ENCODE measurements around the gene SNX3. TPM values are rescaled to one million over a fixed set of nuclear protein-coding genes. Genes with fewer than 3 reads are reported as not detected.

Gene SNX3
- total RNA-seq: 138 and 184 TPM in 2 replicates

DNA sequence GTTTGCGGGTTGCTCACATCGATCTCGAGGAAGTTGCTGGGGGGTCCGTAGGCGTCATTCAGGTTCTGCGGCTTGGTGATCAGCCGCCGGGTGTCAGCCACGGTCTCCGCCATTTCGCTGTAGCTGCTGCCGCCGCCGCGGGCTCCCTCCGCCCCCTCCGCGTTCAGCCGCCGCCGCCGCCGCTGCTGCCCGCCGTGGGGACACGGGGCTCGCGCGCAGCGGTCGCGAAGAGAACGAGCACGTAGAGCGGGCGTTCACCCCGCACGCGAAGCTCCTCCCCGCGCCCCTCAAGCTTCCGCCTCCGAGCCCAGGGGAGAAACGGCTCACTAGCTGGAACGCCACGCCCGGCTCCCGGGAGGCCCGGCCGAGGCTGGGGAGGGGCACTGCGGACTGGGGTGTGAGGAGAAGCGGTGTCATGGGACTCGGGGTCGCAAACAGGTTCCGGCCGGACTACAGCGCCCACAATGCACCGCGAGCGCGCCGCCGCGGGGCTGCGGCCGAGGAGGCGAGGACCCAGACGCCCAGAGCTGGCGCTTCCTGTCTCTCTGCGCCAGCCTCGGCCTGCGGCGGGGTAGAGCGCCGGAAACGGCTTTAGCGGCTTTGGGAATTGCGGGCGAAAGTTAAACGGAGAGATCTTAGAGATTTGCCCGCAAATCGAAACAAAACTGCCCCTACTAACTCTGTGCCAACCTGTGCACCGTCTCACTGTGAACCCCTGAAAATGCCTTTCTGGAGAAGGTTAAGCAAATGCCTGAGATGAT lies at the start of gene SNX3:
Gene SNX3 (minus strand): TSS at position 232 of the 761 bp plus-strand sequence. CDS start 119 bp downstream, at position 113.

DNA sequence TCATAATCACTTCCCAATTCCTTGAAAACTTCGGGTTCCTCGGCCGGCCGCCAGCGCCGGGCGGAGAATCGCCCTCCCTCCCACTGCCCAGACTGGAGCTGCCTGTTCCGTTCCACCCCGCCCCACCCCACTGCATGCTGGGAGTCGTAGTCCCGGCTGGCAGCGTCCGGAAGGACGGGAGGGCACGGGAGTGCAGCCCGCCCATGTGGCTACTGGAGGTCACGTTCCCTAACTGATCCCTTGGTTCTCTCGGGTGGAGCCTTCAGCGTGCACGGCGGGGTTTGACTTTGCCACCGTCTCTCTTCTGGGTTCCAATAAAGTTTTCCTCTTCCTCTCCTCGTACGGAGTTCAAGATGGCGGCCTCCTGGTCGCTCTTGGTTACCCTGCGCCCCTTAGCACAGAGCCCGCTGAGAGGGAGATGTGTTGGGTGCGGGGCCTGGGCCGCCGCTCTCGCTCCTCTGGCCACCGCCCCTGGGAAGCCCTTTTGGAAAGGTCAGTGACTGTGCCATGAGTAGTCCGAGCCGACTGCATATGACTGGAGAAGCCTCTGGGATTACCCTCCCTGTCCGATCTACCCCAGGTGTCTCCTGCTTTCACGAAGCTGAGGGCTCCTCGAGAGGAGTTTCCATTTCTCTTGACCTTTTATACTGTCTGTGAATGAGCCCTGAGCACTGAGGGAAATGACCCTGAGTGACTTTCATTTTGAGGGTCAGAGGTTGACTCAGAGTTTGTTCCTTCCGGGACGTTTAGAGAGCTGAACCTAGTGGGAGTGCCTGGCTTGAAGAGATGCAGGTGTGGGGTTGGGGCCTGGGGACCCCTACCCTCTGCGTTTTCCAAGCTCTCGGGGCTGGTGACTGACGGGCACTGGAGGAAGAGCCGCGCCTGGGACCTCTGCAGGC lies 34.1 kb upstream of the SNX3 start, which contains the start of gene AFG1L:
Gene AFG1L (plus strand): TSS at position 328 of the 899 bp plus-strand sequence. CDS start 26 bp downstream, at position 354.

DNA sequence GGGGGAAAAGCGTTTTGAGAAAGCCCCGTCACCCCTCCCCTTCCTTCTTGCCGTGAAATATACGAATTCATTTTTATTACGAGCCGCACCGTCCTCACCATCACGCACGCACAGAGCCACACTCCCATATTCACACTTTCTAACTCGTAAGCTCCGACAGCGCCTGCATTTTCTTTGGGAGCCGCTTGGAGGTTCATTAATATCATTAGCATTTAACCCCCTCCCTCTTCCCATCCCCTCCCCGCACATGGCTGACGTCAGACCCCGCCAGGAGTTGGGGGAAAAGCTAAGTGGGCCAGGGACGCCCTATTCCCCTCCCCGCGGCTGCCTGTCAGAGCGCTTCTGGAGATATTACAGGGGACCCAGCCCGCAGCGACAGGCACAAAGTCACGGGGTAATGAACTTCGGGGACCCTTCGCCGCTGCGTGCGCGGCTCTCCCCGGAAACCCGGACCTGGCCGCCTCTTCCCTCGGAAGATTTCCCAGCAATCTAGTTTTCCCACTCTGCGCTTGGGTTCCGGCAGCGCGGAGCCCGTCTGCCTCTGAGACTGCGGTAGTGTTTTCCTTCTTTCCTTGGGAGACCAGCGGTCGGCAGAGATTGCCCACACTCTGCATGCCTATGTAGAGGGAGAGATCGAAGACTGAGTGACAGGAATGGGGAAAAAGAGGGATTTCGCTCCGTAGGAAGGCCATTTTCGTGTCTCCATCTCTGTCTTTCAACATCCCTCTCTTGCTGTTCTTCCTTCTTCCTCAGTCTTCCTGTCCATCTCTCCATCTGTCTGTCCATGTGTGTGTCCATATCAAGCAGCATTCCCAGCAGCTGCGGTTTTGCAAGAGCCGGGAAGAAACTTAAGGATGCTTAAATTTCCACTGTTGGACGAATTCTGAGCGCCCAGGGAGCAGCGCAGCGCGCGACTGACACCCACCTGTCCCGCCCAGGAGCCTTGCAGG lies 94.9 kb downstream of the SNX3 start, which contains the start of gene NR2E1:
Gene NR2E1 (plus strand): TSS at position 309 of the 950 bp plus-strand sequence. CDS start 744 bp downstream, outside the sequence.

Small RNA genes lying within 50 kb of the gene (small RNA-seq; reads per million reads assigned to genes)
- not detected for gene RNA5SP212
- gene RNU6-1144P: not detected
- not detected for gene Z98742.2

Other genes with a start within 250 kb of the SNX3 start
- 19.6 and 32.7 TPM in 2 replicates for gene OSTM1, start 186.3 kb downstream of the SNX3 start, total RNA-seq
- not detected in 2 replicates for gene NR2E1, start 95.0 kb downstream of the SNX3 start, total RNA-seq
- gene AFG1L, start 34.0 kb upstream of the SNX3 start, total RNA-seq: 2.6 TPM in 2 replicates